ENCODE results near the gene MAML3. TPM values are rescaled to one million over a fixed set of nuclear protein-coding genes. Genes with fewer than 3 reads are reported as not detected.

MAML3 gene
- total and polyA plus RNA-seq, 9 donors = 11.1 to 23.8 (median 14.9) TPM

DNA sequence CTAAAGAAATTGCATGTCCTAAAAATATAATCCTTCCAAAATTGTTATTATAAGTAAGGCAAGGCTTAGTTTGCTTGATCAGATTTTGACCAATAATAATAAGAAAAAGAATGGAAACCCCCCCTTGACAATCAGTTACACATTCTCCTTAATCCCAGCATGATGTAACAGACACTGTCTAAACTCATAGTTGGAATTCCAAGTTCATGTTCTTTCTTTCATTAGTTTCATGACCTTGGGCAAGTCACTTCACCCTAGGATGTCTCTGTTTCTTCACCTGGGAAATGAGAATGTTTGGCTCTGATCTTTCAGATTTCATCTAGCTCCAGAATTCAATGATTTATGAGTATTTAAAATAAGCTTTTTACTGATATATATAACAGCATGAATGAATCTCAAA, 64.8 kb downstream of the MAML3 start:
- no peaks in the 10 kb centered on the region for H3K27me3 ChIP-seq
- no peak overlapping the region for H3K27ac ChIP-seq
- H3K36me3 ChIP-seq = no peaks in the 10 kb centered on the region
- DNase-seq = no peak
- H3K4me3 ChIP-seq = no peak overlapping the region
- intact Hi-C loops (cut with DNase I) = loop anchor here in 1 of 4 donors (10.0 kb wide), 1 partner anchor 46 kb away; no protein-coding TSS in a partner anchor
- peaks cover 20% of the 10 kb centered on the region for H3K4me1 ChIP-seq (ENCODE audit: insufficient read depth)
- H3K9me3 ChIP-seq = no peaks in the 10 kb centered on the region
- TF ChIP-seq, protein P1, sequence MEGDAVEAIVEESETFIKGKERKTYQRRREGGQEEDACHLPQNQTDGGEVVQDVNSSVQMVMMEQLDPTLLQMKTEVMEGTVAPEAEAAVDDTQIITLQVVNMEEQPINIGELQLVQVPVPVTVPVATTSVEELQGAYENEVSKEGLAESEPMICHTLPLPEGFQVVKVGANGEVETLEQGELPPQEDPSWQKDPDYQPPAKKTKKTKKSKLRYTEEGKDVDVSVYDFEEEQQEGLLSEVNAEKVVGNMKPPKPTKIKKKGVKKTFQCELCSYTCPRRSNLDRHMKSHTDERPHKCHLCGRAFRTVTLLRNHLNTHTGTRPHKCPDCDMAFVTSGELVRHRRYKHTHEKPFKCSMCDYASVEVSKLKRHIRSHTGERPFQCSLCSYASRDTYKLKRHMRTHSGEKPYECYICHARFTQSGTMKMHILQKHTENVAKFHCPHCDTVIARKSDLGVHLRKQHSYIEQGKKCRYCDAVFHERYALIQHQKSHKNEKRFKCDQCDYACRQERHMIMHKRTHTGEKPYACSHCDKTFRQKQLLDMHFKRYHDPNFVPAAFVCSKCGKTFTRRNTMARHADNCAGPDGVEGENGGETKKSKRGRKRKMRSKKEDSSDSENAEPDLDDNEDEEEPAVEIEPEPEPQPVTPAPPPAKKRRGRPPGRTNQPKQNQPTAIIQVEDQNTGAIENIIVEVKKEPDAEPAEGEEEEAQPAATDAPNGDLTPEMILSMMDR (IDR thresholded peaks at IDR 0.05) = no peak
- TF ChIP-seq POLR2A (IDR thresholded peaks at IDR 0.05) = no peak
- no peak for TF ChIP-seq EP300 (IDR thresholded peaks at IDR 0.05)

DNA sequence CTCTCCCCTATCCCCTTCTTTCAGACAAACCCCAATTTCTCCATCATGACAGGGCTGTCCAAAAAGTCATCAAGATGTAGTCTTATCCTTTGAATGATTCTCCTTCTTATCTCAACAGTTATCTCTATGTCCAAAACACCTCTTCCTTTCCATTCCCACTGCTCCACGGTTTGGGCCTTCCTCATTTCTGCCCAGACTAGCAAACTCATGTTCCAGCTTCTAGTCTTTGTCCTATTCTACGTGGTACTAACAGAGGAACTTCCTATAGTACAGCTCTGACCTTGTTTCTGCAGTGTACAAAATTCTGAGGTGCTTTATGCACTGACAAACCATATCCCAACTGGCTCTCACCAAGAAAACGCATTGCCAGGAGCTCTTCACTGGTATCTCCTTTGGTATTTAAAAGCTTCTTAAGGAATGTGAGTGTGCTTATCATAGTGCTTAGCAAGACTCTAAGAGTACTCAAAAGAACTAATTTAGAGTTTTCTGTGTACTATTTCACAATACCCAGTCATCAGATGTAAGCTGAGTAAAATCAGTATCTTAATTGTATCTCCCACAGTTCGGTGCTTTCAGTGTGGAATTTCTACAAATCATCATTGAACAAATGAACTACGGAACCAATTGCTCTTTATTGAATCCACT, 65.5 kb downstream of the MAML3 start:
- TF ChIP-seq, protein P1 (IDR thresholded peaks at IDR 0.05) = no peak
- no peak for TF ChIP-seq EP300 (IDR thresholded peaks at IDR 0.05)
- no peak for TF ChIP-seq POLR2A (IDR thresholded peaks at IDR 0.05)
- WGBS, 3 donors = 63 to 69% (median 66%) methylated on average over 5 of the region's 5 CpGs
- Histone ChIP-seq H3K4me1 (ENCODE audit: insufficient read depth) (peaks cover 18% of the 10 kb centered on the region), H3K27ac (no peak overlapping the region), H3K4me3 (no peak overlapping the region), H3K9me3 (no peaks in the 10 kb centered on the region), H3K27me3 (no peaks in the 10 kb centered on the region), H3K36me3 (no peaks in the 10 kb centered on the region)
- intact Hi-C loops (cut with DNase I) = loop anchor here in 1 of 4 donors (10.0 kb wide), 1 partner anchor 46 kb away; no protein-coding TSS in a partner anchor
- DNase-seq = no peak

DNA sequence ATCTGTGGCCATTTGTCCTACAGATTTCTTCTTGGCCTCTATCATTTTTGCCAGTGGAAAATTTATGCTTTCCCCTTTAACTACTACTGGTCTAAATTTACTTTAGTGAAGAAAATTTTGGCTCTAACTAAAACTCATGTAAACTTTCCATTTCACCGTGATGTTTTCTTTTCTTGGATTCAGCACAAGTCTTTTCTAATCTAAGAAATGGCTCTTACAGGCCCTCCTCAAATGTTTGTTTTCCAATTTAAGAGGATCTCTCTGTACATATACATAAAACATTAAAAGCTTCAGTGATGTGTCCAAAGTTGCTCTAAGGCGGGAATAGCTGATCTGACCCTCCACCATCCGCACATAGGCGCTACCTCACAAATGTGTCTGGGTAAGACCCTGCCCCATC, 68.1 kb downstream of the MAML3 start:
- no peaks in the 10 kb centered on the region for H3K27me3 ChIP-seq
- H3K9me3 ChIP-seq = no peaks in the 10 kb centered on the region
- no peak overlapping the region for H3K4me3 ChIP-seq
- H3K27ac ChIP-seq = peak overlapping the region in 1 of 2 donors; percentile 60
- DNase-seq = no peak
- 15 to 36% (median 25%) methylated on average over 4 of the region's 4 CpGs for WGBS, 3 donors
- peaks cover 21% of the 10 kb centered on the region for H3K4me1 ChIP-seq (ENCODE audit: insufficient read depth)
- TF ChIP-seq POLR2A (IDR thresholded peaks at IDR 0.05) (no peak), EP300 (IDR thresholded peaks at IDR 0.05) (no peak)
- TF ChIP-seq, protein P1 (IDR thresholded peaks at IDR 0.05) = no peak
- intact Hi-C loops (cut with DNase I) = loop anchor here in 1 of 4 donors (10.0 kb wide), 1 partner anchor 49 kb away; no protein-coding TSS in a partner anchor
- H3K36me3 ChIP-seq = no peaks in the 10 kb centered on the region

DNA sequence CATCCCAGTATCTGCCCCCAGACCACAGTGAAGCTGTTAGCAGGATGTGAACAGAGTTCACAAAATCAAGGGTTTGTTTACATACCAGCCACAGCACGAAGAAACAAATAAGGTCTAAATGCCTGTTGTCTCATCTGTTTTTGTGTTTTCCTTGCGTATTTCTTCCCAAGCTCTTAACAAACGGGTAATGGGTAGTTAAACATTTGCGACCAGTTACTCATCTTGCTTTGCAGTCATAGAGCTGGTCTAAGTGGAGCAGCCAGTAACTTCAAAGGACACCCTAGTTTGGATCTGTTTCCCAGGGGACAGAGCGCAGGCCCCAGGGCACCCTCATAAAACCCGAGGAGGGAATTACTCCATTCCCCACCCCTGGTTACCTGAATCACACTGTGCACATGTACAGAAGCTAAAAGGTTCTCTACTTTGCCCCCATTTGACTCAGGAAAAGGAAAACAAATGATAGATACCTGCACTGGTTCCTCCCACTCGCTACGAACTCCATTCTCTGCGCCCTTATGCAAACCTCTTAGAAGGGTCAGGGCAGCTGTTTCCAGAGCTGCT, 68.8 kb downstream of the MAML3 start:
- no peaks in the 10 kb centered on the region for H3K36me3 ChIP-seq
- H3K27ac ChIP-seq = peak overlapping the region; percentile 27 to 60
- no peaks in the 10 kb centered on the region for H3K27me3 ChIP-seq
- TF ChIP-seq EP300 (IDR thresholded peaks at IDR 0.05) = no peak
- TF ChIP-seq, protein P1 (IDR thresholded peaks at IDR 0.05) = no peak
- TF ChIP-seq POLR2A (IDR thresholded peaks at IDR 0.05) = no peak
- intact Hi-C loops (cut with DNase I) = loop anchor here in 1 of 4 donors (10.0 kb wide), 1 partner anchor 50 kb away; no protein-coding TSS in a partner anchor
- peaks cover 19% of the 10 kb centered on the region for H3K4me1 ChIP-seq (ENCODE audit: insufficient read depth)
- no peaks in the 10 kb centered on the region for H3K9me3 ChIP-seq
- 17 to 46% (median 27%) methylated on average over 9 of the region's 9 CpGs for WGBS, 3 donors
- no peak overlapping the region for H3K4me3 ChIP-seq
- DNase-seq = no peak
